AG20443 (cell line): ENCODE results near the gene PRKG1.
"Not testable (repeated sequence)": the region's sequence is repeated elsewhere in the genome, so short reads cannot be mapped to it uniquely, and the experiment has no call there.

ENCODE experiments used
- DNase-seq: peaks from one replicate; pipeline ENCODE4 v3.0.0; 2012; ENCODE audit warnings: low spot score, mixed read lengths

The PRKG1 gene

GRCh38 chr10:52135101-52135500, 1060.8 kb downstream of the PRKG1 start:
- DNase-seq: no peak

GRCh38 chr10:52136921-52137320, 1062.6 kb downstream of the PRKG1 start:
- DNase-seq: no peak

DNA sequence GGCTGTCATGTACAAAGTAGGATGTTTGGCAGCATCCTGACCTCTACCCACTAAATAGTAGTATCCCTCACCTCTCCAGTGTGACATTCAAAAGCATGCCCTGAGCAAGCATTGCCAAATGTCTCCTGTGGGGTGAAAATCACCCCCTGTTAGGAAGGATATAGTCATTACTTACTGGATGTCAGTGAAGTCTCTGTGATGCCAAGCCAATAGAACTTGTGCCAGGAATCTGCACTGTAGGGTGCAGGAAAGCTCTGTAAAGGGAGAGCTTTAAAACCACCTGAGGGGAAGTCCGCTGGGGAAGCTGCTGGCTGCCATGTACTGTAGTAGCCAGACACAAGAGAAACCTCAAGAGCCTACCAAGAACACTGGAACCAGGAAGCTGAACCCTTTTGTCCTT, 1069.1 kb downstream of the PRKG1 start:
- no peak for DNase-seq

DNA sequence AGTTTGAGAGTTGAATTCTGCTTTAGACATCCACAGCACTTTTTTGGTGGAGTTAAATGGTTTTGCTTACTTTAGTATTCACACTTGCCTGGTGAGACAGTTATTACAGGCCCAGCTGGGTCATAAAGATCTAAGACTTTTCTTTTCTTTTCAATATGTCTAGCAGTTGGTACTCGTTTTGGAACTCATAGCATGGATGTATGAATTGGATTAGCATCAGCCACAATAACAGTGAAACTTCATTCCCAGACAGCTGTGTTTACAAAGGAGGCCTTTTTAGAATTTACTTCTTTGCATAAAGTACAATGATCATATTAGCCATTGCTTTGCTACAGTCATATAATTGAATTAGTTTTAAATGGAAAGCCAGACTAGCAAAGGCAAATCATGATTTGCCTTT, 1071.3 kb downstream of the PRKG1 start:
- no peak for DNase-seq

DNA sequence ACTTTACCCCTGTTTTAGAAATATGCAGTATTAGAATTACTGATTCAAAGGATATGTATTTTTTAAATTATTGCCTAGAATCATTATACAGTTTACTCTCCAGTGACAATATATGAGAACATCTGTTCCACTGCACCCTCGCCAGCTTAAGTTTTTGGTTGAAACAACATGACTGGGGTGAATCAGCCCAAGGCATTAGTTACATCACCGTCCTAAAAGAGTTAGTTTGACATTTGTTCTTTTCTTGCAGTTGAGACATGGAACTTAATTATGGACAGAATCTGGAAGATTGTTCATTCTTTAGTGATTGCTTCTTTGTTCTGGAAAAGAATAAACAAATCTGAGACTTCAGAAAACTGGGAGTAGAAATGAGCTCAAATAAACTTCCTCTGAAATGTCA, 1072.5 kb downstream of the PRKG1 start:
- DNase-seq: peak; percentile 52

GRCh38 chr10:52170776-52171175, 1096.5 kb downstream of the PRKG1 start:
- DNase-seq: no peak

DNA sequence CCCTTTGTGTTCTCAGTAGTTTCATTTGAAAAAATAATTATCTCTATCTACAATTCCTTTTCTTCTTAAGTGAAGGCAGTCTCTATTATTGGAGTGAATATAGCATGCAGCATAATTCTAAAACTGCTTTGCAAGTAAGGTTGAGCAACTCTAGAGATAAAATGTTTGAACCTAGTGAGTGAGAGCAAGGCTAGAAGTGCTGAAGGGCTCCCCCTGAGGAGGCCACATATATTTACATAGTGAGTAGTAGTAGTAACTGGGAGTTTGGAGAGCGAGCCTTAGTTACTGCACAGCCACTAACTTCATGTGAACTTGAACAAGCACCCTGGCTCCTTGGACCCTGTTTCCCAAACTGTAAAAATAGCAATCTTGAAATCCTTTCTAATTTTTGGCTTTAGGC, 1098.3 kb downstream of the PRKG1 start:
- no peak for DNase-seq

- no peak for DNase-seq
Observed at GRCh38 chr10:52185256-52185655, 1111.0 kb downstream of the PRKG1 start.

DNA sequence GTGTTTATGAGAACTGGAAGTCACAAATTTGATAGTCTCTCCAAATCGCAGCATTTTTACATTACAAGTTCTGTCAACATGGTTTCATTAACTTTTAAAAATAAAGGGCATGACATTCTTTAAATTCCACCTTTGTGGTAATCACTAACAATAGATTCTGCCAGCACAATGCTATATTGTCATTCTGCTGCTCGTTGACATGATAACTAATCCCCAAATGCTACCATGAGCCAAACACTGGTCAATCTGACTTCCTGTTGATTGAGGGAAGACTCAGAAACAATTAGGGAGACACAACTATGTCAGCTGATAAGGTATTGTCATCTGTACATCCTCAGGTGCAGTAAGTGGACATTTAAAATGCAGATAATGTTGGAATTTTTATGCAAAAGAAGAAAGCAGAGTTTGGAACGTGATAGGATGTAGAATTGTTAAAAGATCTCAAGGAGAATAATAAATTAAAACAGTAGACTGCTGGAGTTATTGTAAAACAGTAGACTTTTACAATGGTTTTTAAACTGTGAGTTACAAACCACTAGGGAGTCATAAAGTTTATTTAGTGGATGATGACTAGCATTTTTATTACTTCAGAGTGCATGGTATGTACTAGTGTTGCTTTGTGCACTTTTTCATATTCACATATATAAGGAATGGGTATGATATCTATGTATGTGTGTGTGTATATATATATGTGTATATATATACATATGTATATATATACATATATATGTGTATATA, 1113.4 kb downstream of the PRKG1 start:
- no peak for DNase-seq

- DNase-seq: no peak
Observed at GRCh38 chr10:52191049-52191448, 1116.8 kb downstream of the PRKG1 start.

GRCh38 chr10:52194191-52194590, 1119.9 kb downstream of the PRKG1 start:
- DNase-seq: no peak

- DNase-seq: no peak
Observed at GRCh38 chr10:52194716-52195115, 1120.4 kb downstream of the PRKG1 start.

- no peak for DNase-seq
Observed at GRCh38 chr10:52197098-52197497, 1122.8 kb downstream of the PRKG1 start.

- DNase-seq: no peak
Observed at GRCh38 chr10:52198540-52198939, 1124.3 kb downstream of the PRKG1 start.

DNA sequence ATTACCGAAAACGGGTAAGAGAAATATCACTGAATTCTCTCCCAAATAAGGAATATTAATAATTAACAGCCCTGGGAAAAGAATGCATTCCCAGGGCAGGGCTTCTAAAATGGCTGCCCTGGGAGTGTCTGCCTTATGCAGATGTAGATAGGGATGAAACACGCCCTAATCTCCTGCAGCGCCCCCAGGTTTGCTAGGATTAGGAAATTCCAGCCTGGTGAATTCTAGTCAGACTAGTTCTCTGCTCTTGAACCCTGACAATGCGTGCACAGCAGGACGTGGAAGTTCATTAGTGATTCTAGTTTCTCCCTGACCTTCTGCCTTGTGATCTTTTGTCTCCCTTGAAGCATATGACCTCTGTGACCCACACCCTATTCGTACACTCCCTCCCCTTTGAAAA, 1130.6 kb downstream of the PRKG1 start:
- DNase-seq: not testable (repeated sequence)

DNA sequence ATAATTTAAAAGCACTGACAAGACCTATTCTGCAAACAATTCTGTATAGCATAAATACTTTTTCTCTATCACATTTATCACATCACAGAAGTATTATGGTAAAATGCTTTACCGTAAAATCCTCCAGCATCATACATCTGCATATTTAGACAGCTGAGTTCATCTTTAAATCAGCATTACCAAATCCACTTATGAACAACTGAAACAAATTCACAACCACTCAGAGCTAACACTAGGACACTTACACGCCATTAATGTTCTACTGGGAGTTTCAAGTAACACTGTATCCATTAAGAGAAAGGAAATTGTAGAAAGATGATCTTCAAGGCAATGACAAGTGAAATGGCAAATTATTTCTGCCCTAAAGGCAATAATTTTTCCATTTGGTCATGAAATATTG, 1134.1 kb downstream of the PRKG1 start:
- no peak for DNase-seq

- DNase-seq: no peak
Observed at GRCh38 chr10:52210161-52210560, 1135.9 kb downstream of the PRKG1 start.

- no peak for DNase-seq
Observed at GRCh38 chr10:52212062-52212461, 1137.8 kb downstream of the PRKG1 start.

DNA sequence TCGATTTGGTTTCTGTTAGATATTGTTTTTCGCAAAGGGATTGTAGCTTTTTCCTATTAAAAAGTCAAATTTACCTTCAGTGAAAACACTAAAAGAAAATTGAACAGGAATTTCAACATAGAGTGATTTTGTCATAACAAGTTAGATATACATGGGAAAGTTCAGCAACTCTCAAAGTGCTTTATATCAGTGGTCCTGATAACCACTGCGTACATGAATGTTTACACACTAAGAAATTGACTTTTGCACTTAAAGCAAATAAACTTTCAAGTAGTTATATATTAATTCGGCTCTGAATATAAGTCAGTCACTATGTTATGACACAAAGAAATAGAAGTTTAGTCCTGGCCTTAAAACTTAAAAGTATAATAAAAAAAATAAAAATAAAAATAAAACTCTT, 1138.5 kb downstream of the PRKG1 start:
- no peak for DNase-seq

DNA sequence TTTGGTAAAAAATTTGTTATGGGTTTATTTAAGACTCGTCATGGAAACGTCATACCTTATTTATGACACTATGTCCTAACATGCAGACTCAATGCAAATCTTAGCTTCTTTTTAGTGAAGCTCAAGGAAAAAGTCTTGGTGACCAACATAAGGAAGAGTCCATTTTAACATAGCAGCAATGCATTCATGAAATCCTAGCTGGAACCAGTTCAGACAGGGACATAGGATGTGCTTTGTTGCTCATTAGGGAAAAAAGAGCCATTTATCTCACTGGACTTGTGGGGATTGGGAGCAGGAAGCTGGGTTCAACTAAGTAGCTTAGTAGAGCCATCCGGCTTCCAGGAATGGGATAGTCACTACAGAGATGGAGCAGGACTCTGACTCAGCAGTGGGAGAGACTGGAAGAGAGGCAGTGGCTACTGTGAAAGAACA, 1139.0 kb downstream of the PRKG1 start:
- peak; percentile 65 for DNase-seq

- DNase-seq: peak; percentile 38
Observed at GRCh38 chr10:52215745-52216361, 1141.6 kb downstream of the PRKG1 start.

DNA sequence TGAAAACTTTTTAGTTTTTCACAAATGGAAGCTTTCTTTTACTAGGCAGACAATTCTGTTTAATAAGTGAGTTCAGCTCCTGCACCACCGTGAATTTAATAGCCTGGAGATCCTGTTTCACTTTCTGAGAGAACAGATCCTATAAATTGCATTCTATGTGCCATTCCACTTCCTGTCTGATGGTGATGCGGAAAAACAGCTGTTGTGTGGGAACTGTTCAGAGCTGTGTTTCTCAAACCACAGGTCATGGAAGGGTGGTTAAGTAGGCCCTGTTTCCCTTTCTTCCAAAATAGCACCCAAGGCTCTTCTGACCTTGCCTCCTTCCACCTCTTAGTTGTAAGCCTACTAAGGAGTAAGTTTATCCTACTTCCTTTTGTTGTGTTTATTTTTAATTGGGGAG, 1142.6 kb downstream of the PRKG1 start:
- DNase-seq: no peak

GRCh38 chr10:52217531-52217930, 1143.2 kb downstream of the PRKG1 start:
- DNase-seq: no peak

- DNase-seq: no peak
Observed at GRCh38 chr10:52220947-52221346, 1146.7 kb downstream of the PRKG1 start.
